IPS-20b (cell line): Measurements from ENCODE around the gene ARFGEF3.
A peak's percentile ranks its signal among the peaks of the same experiment; 100 is the strongest.

Experiments used
- H3K27ac ChIP-seq: one replicate; pipeline ENCODE4 v1.5.1; 2013; ENCODE audit warnings: low read length
- H3K27me3 ChIP-seq: 2 replicates; pipeline ENCODE4 v1.6.1; 2013; ENCODE audit warnings: mild to moderate bottlenecking, low read length, inconsistent platforms; ENCODE audit not compliant: insufficient read depth
- H3K36me3 ChIP-seq: 2 replicates; pipeline ENCODE4 v1.6.1; 2013; ENCODE audit warnings: low read depth, mild to moderate bottlenecking, inconsistent platforms, low read length, moderate library complexity; ENCODE audit not compliant: insufficient read depth
- H3K4me1 ChIP-seq: 2 replicates; pipeline ENCODE4 v1.6.1; 2013; ENCODE audit warnings: mild to moderate bottlenecking, control low read depth, inconsistent platforms, low read length, moderate library complexity; ENCODE audit not compliant: insufficient read depth
- H3K4me3 ChIP-seq: 2 replicates; pipeline ENCODE4 v1.5.1; 2013; ENCODE audit warnings: mild to moderate bottlenecking, low read length, inconsistent platforms
- H3K9ac ChIP-seq: 2 replicates; pipeline ENCODE4 v1.6.1; 2013; ENCODE audit warnings: low read depth, mild to moderate bottlenecking, inconsistent platforms, low read length, moderate library complexity
- H3K9me3 ChIP-seq: 2 replicates; pipeline ENCODE4 v1.6.1; 2013; ENCODE audit warnings: mild to moderate bottlenecking, low read depth, low read length, inconsistent platforms; ENCODE audit not compliant: insufficient read depth

The ARFGEF3 gene

DNA sequence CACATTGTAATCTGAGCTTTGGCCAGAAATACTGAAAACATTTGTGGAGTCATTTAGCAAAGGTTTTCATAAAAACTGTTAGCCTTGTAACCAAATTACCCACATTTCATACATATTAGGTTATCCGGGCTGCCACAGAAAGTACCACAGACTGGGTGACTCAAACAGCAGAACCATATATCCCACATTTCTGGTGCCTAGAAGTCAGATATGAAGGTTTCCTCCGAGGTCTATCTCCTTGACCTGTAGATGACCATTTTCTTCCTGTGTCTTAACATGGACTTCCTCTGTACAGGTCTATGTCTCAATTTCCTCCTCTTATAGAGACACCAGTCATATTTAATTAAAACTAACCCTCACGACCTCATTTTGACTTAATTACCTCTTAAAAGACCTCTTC, 166.5 kb downstream of the ARFGEF3 start:
- no peaks in the 10 kb centered on the region for H3K9me3 ChIP-seq
- H3K4me1 ChIP-seq, result peaks cover 27% of the 10 kb centered on the region
- H3K27ac ChIP-seq, result no peak overlapping the region
- no peak overlapping the region for H3K4me3 ChIP-seq
- no peak overlapping the region for H3K9ac ChIP-seq
- H3K36me3 ChIP-seq, result peaks cover 23% of the 10 kb centered on the region; the same call in 1 of the 2 replicates
- H3K27me3 ChIP-seq, result no peaks in the 10 kb centered on the region

DNA sequence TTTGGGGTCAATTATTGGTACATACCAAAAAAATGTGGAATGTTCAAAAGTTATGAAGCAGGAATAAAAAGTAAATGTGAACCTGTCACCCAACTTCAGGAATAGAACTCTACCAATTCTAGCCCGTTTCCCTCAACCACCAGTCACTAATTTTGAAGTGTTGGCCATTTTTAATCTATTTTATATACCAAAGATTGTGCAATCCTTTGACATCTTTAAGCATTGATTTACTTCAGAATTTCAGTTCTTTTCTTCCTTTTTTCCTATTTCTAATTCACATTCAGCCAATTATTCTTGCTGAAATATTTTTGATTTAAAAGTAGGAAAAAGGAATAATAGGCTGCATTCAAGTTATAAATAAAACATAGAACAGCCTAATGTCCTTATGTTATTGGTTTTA, 169.0 kb downstream of the ARFGEF3 start:
- peaks cover 27% of the 10 kb centered on the region for H3K4me1 ChIP-seq
- H3K4me3 ChIP-seq, result peak overlapping the region; percentile 18; the same call in 1 of the 2 replicates
- H3K9me3 ChIP-seq, result no peaks in the 10 kb centered on the region

DNA sequence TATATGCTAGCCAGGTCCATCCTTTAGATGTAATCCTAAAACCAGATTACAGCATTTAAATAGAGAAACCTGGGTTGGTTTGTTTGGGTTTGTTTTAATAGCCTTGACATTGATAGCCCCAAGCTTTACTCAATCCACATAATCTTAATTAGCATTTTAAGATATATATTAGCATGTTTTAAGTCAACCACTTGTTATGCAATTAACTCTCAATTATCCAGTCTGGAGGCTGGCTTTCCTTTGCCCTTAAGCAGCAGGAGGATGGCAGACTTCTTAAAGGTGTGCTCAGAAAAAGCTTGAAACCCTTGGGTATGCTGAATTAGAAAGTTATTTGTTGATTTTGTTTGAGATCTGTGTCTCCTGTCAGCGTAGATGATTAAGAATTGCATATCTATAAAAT, 169.7 kb downstream of the ARFGEF3 start:
- Histone ChIP-seq H3K4me1 (peaks cover 27% of the 10 kb centered on the region), H3K36me3 (peaks cover 20% of the 10 kb centered on the region; the same call in 1 of the 2 replicates), H3K27me3 (no peaks in the 10 kb centered on the region), H3K4me3 (peak overlapping the region; percentile 42), H3K9ac (peak overlapping the region; percentile 60), H3K27ac (no peak overlapping the region), H3K9me3 (no peaks in the 10 kb centered on the region)

More for the DNA sequence above, 169.0 kb downstream of the ARFGEF3 start:
- 0 out of 2 replicates have a peak overlapping the region, but pooled peaks have one; percentile 13 for H3K9ac ChIP-seq
- no peaks in the 10 kb centered on the region for H3K27me3 ChIP-seq
- H3K27ac ChIP-seq, result no peak overlapping the region
- H3K36me3 ChIP-seq, result peaks cover 13% of the 10 kb centered on the region; the same call in 1 of the 2 replicates

DNA sequence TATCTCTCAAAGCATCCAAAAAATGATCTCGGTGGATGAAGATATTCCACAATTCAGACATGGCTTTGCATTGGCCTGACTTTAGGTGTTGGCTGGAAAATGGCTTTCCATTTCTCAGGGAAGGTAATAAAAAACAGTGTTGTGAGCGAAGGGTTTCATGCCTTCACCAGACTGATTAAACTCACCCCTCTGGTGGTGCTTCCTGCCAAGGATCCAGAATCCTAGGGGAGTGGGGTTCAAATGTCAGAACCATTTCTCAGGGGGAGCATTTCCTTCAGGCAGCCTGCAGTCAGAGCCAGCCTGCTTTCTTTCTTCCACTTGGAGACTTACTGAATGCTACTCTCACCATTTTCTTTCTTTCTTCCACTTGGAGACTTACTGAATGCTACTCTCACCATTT, 170.2 kb downstream of the ARFGEF3 start:
- H3K36me3 ChIP-seq, result peaks cover 25% of the 10 kb centered on the region; the same call in 1 of the 2 replicates
- H3K9ac ChIP-seq, result peak overlapping the region; percentile 60
- peak overlapping the region; percentile 42 for H3K4me3 ChIP-seq
- no peaks in the 10 kb centered on the region for H3K27me3 ChIP-seq
- peaks cover 27% of the 10 kb centered on the region for H3K4me1 ChIP-seq
- no peak overlapping the region for H3K27ac ChIP-seq
- H3K9me3 ChIP-seq, result no peaks in the 10 kb centered on the region

DNA sequence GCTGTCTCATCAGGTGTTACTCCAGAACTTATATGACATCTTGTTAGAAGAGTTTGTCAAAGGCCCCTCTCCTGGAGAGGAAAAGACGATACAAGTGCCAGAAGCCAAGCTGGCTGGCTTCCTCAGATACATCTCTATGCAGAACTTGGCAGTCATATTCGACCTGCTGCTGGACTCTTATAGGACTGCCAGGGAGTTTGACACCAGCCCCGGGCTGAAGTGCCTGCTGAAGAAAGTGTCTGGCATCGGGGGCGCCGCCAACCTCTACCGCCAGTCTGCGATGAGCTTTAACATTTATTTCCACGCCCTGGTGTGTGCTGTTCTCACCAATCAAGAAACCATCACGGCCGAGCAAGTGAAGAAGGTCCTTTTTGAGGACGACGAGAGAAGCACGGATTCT, 172.3 kb downstream of the ARFGEF3 start:
- Histone ChIP-seq H3K27ac (no peak overlapping the region), H3K36me3 (peaks cover 23% of the 10 kb centered on the region; the same call in 1 of the 2 replicates), H3K9me3 (no peaks in the 10 kb centered on the region), H3K4me3 (no peak overlapping the region), H3K9ac (no peak overlapping the region), H3K4me1 (peaks cover 27% of the 10 kb centered on the region), H3K27me3 (no peaks in the 10 kb centered on the region)

DNA sequence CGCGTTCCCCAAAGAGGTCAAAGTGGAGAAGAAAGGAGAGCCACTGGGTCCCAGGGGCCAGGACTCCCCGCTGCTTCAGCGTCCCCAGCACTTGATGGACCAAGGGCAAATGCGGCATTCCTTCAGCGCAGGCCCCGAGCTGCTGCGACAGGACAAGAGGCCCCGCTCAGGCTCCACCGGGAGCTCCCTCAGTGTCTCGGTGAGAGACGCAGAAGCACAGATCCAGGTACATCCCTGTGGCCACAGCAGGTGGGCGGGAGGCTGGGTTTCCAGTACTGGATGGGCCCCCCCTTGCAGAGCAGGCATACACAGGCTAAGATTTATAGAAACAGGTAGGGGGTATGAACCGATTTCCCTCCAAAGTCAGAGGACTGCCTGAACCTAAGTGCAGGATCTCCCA, 173.2 kb downstream of the ARFGEF3 start:
- no peak overlapping the region for H3K27ac ChIP-seq
- peaks cover 23% of the 10 kb centered on the region; the same call in 1 of the 2 replicates for H3K36me3 ChIP-seq
- H3K27me3 ChIP-seq, result no peaks in the 10 kb centered on the region
- H3K4me3 ChIP-seq, result no peak overlapping the region
- H3K4me1 ChIP-seq, result peaks cover 27% of the 10 kb centered on the region
- no peaks in the 10 kb centered on the region for H3K9me3 ChIP-seq
- no peak overlapping the region for H3K9ac ChIP-seq

DNA sequence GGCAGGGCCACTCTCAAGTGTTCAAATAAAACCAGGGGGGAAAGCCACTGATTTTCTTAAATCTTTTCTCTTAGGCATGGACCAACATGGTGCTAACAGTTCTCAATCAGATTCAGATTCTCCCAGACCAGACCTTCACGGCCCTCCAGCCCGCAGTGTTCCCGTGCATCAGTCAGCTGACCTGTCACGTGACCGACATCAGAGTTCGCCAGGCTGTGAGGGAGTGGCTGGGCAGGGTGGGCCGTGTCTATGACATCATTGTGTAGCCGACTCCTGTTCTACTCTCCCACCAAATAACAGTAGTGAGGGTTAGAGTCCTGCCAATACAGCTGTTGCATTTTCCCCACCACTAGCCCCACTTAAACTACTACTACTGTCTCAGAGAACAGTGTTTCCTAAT, 174.5 kb downstream of the ARFGEF3 start:
- peaks cover 18% of the 10 kb centered on the region for H3K4me1 ChIP-seq
- no peak overlapping the region for H3K9ac ChIP-seq
- H3K27ac ChIP-seq, result no peak overlapping the region

DNA sequence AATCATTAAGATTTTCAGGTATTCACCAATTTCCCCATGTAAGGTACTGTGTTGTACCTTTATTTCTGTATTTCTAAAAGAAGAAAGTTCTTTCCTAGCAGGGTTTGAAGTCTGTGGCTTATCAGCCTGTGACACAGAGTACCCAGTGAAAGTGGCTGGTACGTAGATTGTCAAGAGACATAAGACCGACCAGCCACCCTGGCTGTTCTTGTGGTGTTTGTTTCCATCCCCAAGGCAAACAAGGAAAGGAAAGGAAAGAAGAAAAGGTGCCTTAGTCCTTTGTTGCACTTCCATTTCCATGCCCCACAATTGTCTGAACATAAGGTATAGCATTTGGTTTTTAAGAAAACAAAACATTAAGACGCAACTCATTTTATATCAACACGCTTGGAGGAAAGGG, 175.3 kb downstream of the ARFGEF3 start:
- H3K9ac ChIP-seq, result no peak overlapping the region
- no peaks in the 10 kb centered on the region for H3K9me3 ChIP-seq
- peaks cover 23% of the 10 kb centered on the region; the same call in 1 of the 2 replicates for H3K36me3 ChIP-seq
- H3K4me1 ChIP-seq, result peaks cover 11% of the 10 kb centered on the region
- no peak overlapping the region for H3K27ac ChIP-seq
- no peak overlapping the region for H3K4me3 ChIP-seq
- H3K27me3 ChIP-seq, result no peaks in the 10 kb centered on the region

More for the DNA sequence above, 174.5 kb downstream of the ARFGEF3 start:
- Histone ChIP-seq H3K36me3 (peaks cover 23% of the 10 kb centered on the region; the same call in 1 of the 2 replicates), H3K4me3 (no peak overlapping the region), H3K9me3 (no peaks in the 10 kb centered on the region), H3K27me3 (no peaks in the 10 kb centered on the region)

DNA sequence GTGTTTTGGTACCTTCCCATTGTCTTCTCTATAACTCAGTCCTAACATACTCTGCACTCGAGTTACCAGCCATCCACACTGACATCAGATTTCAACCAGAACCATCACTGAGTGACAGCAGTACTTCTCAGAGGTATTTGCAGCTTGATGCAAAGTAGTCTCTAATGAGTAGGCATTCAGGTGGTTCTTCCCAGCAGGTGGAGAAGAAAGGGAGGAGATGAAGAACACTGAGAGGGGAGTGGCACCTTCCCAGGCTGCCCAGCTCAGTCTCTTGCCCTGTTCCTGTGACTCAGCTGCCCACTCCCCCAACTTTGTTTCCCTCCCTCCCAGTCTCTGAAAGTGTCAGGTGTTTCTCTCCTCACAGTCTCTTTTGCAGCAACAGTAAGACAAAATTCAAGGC, 177.3 kb downstream of the ARFGEF3 start:
- Histone ChIP-seq H3K9ac (no peak overlapping the region), H3K4me1 (no peaks in the 10 kb centered on the region), H3K36me3 (peaks cover 23% of the 10 kb centered on the region; the same call in 1 of the 2 replicates), H3K27ac (no peak overlapping the region), H3K4me3 (no peak overlapping the region), H3K27me3 (no peaks in the 10 kb centered on the region), H3K9me3 (no peaks in the 10 kb centered on the region)

DNA sequence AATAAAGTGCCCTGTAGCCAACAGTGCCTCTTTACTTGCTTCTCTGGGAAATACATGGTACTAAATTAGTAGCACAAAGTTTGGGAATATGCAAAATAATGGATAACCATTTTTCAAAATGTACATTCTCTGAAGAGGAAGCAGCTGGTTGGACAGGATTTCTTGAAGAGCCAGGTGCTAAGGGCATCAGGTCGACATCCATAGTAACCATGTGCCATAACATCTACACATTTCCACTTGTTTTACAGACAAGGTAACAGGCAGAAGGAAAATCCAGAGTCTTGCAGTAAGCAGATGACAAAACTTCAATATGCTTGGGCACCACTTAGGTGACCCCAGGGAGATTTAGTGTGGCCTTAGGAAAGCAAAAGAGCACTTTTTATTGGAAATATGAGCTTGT, 179.4 kb downstream of the ARFGEF3 start:
- Histone ChIP-seq H3K36me3 (peaks cover 13% of the 10 kb centered on the region; the same call in 1 of the 2 replicates), H3K4me1 (peaks cover 5% of the 10 kb centered on the region), H3K27ac (no peak overlapping the region), H3K4me3 (no peak overlapping the region), H3K27me3 (no peaks in the 10 kb centered on the region), H3K9ac (no peak overlapping the region), H3K9me3 (no peaks in the 10 kb centered on the region)

DNA sequence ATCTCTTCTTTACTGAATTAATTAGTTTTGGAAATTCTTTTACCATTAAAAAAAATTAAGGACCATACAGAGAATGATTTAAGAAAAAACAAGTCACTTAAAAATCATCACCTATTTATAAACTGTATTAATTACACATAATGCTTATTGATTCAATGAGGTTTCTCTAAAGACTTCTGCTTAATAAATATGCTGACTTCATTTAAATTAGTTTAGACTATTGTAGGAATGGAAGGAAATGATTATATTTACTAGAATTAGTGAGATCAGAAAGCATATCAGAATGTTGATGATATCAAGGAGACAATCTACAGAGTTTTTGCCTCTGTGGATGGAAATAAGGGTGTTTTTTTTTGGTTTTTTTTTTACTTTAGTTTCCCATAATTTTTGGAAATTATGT, 181.4 kb downstream of the ARFGEF3 start:
- Histone ChIP-seq H3K9ac (no peak overlapping the region), H3K36me3 (no peaks in the 10 kb centered on the region), H3K27ac (no peak overlapping the region), H3K4me3 (no peak overlapping the region), H3K27me3 (no peaks in the 10 kb centered on the region), H3K4me1 (peaks cover 12% of the 10 kb centered on the region), H3K9me3 (no peaks in the 10 kb centered on the region)

DNA sequence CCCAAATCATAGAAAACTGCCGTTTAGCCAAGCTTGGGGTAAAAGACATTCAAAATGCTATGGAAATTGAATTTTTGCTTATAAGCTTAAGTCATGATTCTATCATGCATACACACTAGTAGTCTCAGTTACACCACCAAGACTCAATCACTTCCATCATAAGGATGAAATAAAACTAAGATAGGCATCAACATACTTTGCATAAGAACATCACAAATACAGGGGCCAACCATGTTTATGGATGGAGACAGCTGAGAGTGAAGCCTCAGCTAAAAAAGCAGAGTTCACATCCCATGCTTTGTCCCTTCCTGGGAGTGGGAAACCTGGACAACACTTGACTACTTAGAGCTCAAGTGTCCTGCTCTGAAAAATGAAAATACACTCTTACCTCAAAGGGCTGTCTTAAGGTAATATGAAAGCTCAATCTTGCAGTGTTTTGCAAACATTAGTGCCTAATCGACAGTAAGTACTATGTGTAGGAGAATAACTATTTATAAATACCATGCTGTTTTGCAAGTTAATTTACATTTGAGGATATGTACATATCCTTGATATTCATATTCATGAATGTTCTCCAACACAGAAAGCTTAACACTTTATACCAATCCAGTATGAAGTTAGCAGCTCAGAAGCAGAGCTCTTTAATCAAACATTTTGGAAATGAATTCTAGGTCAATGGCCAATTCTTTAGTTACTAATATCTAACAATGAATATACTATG, 184.0 kb downstream of the ARFGEF3 start:
- no peaks in the 10 kb centered on the region for H3K36me3 ChIP-seq
- no peak overlapping the region for H3K9ac ChIP-seq
- no peak overlapping the region for H3K4me3 ChIP-seq
- no peaks in the 10 kb centered on the region for H3K9me3 ChIP-seq
- no peak overlapping the region for H3K27ac ChIP-seq
- peaks cover 12% of the 10 kb centered on the region for H3K4me1 ChIP-seq
- H3K27me3 ChIP-seq, result no peaks in the 10 kb centered on the region
